C4-2B (cell line): Measurements from ENCODE around the gene XPNPEP3.

ENCODE experiments used
- ZFX ChIP-seq: fragments of 450-650 bp; IDR thresholded peaks from 2 replicates; pipeline ENCODE4 v1.6.1; 2017
- TF ChIP-seq, protein P1 (sequence below): fragments of 450-650 bp; conservative IDR thresholded peaks from 2 replicates; pipeline ENCODE4 v1.5.1; 2017; ENCODE audit warnings: mild to moderate bottlenecking

DNA sequence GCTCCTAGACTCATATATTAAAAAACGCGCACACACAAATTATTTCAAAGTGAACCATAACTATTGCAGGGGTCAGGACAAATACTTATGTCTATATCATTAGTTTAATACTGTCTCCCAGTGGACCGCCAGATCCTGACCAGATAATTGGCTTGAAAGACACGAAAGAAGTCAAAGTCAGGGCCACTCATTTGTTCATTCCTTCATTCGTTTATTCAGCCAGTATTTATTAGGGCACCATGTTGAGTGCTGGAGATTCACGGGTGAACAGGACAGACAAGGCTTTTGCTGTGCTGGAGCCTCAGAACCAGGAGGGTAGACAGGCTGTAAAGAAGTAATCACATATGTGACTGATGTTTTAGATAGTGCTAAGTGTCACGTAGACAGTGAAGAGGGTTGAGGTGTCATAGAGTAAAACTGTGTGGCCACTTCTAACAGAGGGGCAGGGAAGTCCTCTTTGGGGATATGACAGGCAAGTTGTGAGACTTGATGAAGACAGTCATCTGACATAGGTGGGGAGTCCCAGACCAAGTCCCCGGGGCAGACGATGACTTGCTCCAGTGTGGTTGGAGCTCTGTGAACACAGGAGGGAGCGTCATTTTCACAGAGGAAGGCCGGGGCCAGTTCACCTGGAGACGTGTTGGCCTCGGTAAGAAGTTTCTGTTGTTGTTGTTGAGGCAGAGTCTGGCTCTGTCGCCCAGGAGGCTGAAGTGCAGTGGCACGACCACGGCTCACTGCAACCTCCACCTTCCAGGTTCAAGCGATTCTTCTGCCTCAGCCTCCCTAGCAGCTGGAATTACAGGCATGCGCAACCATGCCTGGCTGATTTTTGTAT is 120.1 kb downstream of the XPNPEP3 start:
- TF ChIP-seq, protein P1, sequence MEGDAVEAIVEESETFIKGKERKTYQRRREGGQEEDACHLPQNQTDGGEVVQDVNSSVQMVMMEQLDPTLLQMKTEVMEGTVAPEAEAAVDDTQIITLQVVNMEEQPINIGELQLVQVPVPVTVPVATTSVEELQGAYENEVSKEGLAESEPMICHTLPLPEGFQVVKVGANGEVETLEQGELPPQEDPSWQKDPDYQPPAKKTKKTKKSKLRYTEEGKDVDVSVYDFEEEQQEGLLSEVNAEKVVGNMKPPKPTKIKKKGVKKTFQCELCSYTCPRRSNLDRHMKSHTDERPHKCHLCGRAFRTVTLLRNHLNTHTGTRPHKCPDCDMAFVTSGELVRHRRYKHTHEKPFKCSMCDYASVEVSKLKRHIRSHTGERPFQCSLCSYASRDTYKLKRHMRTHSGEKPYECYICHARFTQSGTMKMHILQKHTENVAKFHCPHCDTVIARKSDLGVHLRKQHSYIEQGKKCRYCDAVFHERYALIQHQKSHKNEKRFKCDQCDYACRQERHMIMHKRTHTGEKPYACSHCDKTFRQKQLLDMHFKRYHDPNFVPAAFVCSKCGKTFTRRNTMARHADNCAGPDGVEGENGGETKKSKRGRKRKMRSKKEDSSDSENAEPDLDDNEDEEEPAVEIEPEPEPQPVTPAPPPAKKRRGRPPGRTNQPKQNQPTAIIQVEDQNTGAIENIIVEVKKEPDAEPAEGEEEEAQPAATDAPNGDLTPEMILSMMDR: no peak
- no peak for TF ChIP-seq ZFX
